ENCODE results near the gene NWD2.
"Not testable (repeated sequence)": the region's sequence is repeated elsewhere in the genome, so short reads cannot be mapped to it uniquely, and the experiment has no call there.

The NWD2 gene

DNA sequence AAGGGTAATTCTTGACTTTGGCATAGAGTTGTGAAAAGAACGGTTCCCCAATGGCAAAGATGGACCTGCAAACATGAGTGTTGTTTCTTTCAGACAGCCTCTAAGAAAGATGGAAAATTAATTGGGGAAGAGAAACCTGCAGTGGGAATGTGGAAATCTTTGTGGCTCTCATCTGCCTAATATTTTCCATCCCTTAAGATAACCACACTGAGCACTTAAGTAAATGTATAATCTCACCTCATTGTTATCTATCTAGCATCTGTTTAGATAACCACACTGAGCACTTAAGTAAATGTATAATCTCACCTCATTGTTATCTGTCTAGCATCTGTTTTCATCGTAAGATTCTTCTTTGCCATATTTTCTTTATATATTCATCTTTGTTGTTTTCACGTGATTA lies 149.3 kb downstream of the NWD2 start:
- DNase-seq = no peak

- no peak for DNase-seq
Measured at GRCh38 chr4:37397505-37397904, 153.0 kb downstream of the NWD2 start.

DNA sequence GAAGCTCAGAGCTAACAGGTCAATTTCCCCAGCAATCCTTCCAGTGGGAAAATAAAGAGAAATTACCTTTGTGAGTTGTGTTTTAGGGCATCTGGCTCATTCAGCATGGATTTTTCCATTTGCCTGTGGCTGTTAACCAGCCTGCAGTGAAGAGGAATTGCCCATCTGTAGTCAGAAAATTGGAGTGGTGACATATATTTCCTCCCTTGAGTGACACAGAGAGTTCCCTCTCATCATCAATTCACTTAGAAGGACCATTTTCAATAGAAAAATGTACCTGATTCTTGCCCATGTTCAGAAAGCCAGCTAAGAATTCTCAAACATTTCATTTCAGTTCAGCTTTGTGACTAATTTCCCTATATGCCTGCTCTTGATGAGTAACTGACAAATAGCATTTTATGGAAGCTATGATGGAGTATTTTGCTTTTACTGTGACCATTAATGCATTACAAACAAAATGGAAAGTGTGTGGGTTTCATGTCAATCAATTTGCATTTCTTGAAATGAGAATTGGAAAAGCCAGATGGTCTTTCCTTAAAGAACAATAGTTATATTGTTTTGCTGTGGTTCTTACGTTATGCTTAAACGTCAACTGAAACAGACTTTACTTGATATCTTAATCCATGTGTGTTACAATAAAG lies 155.8 kb downstream of the NWD2 start:
- no peak for DNase-seq

DNA sequence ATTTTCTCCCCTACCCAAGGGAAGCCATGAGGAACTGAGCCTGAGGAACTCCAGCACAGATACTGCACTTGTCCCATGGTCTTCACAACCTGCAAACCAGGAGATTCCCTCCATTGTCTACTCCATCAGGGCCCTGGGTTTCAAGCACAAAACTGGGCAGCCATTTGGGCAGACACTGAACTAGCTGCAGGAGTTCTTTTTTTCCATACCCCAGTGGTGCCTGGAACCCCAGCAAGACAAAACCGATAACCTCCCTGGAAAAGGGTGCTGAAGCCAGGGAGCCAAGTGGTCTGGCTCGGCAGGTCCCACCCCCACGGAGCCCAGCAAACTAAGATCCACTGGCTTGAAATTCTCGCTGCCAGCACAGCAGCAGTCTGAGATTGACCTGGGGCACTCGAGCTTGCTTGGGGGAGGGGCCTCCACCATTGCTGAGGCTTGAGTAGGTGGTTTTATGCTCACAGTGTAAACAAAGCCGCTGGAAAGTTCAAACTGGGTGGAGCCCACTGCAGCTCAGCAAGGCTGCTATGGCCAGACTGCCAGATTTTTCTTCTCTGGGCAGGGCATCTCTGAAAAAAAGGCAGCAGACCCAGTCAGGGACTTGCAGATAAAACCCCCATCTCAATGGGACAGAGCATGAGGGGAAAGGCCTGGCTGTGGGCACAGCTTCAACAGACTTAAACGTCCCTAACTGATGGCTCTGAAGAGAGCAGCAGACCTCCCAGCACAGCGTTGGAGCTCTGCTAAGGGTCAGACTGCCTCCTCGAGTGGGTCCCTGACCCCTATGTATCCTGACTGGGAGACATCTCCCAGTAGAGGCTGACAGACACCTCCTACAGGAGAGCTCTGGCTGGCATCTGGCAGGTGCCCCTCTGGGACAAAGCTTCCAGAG lies 163.6 kb downstream of the NWD2 start:
- DNase-seq = not testable (repeated sequence)

- DNase-seq = not testable (repeated sequence)
Measured at GRCh38 chr4:37413612-37414011, 169.1 kb downstream of the NWD2 start.

DNA sequence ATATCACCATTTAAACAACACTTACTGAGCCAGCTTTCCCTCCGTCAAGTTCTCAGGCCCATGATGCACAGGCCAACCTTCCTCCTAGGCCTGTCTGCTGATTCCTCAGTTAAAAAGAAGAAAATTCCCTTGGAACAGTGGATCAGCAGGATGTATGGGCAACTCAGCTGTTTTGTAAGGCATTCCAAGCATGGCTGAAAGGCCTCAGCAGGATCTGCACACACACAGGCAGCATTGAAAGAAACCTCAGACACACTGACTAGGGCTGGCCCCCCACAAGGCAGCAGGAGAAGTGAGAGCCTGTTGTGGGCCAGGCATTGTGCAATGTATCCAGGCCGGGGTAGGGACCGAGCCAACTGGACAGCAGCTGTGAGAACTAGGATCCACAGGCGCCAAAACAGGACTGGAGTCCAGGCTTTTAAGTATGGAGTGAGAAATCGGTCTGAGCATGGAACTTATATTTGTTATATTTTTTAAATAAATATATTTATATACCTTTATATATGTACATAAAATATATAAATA lies 171.4 kb downstream of the NWD2 start:
- DNase-seq = no peak

GRCh38 chr4:37421614-37422013 lies 177.1 kb downstream of the NWD2 start:
- no peak for DNase-seq

- no peak for DNase-seq
Measured at GRCh38 chr4:37422102-37422501, 177.6 kb downstream of the NWD2 start.

GRCh38 chr4:37422638-37423037 lies 178.1 kb downstream of the NWD2 start:
- no peak for DNase-seq

DNA sequence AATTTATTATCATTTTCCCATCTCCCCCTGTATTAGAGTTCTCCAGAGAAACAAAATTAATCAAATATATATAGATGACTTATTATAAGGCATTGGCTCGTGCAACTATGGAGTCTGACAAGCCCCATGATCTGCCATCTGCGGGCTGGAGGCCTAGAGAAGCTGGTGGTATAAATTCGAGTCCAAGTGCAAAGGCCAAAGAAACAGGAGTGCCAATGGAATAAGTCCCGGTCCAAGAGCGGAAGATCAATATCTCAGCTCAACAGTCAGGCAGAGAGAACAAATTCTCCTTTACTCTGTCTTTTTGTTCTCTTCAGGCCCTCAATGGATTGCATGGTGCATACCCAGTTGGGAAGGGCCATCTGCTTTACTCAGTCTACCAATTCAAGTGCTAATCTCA lies 178.8 kb downstream of the NWD2 start:
- DNase-seq = no peak

- DNase-seq = no peak
Measured at GRCh38 chr4:37424753-37425152, 180.2 kb downstream of the NWD2 start.

DNA sequence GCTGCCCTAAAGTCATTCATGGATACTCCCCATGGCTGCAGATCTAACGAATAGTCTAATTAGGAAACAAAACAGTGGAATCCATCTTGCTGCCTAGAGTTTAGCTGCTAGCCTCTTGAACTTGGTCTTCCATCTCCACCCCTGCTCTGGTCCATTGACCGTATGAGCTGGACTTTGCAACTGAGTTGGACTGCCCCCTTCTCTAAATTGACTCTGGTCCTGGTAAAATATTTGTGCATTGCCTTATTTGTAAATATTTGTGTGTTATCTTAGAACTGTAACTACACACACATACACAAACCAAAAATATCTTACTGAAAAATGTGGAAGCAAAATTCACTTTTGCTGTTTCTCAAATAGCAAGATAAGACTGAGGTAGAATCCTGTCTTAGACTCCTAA lies 181.3 kb downstream of the NWD2 start:
- DNase-seq = no peak

DNA sequence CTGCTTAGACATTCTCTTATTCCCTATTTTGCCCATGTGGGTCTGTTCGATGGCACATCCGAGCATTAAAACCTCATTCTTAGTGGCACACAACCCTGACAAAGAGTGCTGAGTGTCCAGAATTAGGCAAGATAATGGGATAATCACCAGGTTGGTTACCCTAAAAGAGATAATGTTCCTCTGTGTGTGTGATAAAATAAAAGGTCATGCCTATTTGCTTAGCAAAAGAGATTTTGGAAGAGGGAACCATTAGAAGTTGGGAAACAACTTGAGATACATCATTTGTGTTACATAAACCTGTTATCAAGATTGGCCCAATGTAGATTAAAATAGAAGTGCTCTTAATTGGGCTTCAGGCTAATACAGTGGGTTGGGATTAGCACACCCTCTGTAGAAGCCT lies 182.7 kb downstream of the NWD2 start:
- no peak for DNase-seq

DNA sequence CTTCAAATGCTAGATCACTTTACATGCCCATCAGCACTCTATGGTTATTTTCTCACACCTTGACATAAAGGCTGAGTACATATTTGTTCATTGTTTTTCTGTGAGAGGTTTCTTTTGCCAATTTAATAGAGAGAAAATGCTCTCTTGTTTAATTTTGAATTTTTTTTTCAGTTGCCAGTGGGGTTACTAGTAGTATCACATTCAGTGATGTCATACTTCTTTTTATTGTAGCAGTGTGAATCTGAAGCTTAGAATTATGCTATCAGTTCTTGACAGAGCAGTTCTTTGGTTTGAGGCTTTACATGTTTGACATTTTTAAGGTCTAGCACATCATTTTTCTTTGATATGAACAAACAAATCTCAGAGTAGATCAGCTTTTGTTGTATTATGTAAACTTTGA lies 185.4 kb downstream of the NWD2 start:
- DNase-seq = no peak

DNA sequence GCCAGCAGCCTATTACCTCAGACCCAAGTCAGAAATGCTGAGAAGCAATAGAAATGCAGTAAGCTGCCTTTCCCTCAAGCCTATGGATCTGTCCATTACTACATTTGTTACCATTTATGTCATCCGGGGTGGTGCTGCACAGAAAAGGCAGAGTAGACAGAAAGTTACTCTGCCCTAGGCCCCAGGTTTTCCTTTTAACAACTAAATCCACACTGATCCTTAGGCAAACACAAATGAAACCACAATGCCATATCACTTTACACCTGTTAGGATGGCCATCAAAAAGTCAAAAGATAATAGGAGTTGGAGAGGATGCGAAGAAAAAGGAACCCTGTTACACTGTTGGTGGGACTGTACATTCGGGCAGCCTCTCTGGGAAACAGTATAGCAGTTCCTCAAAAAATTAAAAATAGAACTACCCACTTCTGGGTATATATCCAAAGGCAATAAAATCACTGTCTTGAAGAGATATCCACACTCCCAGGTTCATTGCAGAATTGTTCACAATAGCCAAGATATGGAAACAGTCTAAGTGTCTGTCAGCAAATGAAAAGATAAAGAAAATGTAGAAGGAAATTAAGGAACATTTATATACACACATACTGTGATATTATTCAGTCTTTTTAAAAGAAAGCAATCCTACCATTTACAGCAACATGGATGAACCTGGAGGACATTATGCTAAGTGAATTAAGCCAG lies 186.3 kb downstream of the NWD2 start:
- DNase-seq = no peak

DNA sequence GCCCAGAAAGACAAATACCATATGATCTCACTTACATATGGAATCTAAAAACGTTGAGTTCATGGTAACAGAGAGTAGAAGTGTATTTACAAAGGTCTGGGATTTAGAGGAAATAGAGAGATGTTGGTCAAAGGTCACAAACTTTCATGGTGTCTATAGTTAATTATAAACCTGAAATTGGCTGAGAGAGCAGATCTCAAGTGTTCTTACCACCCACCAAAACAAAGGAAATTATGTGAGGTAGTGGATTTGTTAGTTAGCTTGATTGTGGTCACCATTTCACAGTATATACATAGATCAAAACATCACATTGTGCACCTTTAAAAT lies 186.8 kb downstream of the NWD2 start:
- no peak for DNase-seq

DNA sequence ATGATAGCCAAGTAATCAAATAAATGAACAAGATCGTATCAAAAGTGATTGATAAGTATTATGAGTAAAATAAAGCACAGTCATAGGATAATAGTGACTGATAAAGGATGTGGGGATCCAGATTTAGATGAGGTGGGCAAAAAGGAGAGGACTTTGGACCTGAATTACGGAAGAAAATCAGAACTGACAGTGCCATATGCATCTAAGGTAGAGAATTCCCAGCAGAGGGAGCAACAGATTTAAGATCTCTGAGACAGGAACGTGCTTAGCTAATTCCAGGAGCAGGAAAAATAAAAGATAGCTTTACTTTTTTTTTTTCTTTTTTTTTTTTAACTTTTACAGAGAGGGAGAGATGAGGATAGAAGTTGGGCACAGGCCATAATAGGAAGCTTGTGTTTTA lies 189.9 kb downstream of the NWD2 start:
- DNase-seq = no peak

GRCh38 chr4:37436546-37436945 lies 192.0 kb downstream of the NWD2 start:
- no peak for DNase-seq

DNA sequence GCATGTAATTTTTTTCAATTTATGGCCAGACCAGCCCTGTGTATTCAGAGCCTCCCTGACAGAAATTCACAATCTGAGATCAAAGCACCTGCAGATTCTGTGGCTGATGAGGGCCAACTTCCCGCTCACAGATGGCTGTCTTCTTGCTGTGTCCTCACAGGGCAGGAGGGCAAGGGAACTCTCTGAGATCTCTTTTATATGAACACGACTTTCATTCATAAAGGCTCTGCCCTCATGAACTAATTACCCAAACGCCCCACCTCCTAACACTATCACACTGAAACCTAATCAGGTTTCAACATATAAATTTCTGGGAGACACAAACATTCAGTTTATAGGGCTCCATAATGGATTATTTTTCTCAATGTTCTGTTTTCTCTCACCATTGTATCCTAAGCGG lies 192.6 kb downstream of the NWD2 start:
- no peak for DNase-seq

GRCh38 chr4:37438564-37439279 lies 194.2 kb downstream of the NWD2 start:
- DNase-seq = no peak

- no peak for DNase-seq
Measured at GRCh38 chr4:37439809-37440474, 195.4 kb downstream of the NWD2 start.

DNA sequence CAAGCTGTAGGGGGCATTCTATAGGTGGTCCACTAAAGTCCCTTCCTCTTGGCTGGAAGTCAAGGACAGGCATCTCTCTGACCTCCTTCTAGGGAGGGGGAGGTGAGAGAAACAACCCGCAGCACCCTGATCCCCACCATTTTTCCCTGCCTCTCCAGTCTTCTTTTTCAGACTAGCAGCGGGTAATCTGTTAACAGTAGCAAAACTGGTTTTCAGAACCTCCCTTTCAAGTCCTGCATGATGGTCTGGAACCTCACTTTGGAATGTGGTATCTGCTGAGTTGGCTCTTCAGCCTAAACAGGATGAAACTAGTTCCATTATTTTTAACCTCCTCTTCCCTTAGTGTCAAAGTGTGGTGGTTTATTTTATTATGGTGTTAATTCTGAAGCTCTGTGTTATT lies 196.0 kb downstream of the NWD2 start:
- no peak for DNase-seq
